Hematopoietic multipotent progenitor cell treated with erythropoietin and hydrocortisone succinate and interleukin-3 and kit ligand, for 6 days (in vitro differentiated cells): ENCODE measurements around the gene SLC6A11.

ENCODE experiments used
- DNase-seq: peaks from one replicate; pipeline ENCODE4 v3.0.0-alpha.2; 2015

Gene SLC6A11

GRCh38 chr3:10957976-10958749 lies 142.1 kb downstream of the SLC6A11 start:
- peak; percentile 85 for DNase-seq

DNA sequence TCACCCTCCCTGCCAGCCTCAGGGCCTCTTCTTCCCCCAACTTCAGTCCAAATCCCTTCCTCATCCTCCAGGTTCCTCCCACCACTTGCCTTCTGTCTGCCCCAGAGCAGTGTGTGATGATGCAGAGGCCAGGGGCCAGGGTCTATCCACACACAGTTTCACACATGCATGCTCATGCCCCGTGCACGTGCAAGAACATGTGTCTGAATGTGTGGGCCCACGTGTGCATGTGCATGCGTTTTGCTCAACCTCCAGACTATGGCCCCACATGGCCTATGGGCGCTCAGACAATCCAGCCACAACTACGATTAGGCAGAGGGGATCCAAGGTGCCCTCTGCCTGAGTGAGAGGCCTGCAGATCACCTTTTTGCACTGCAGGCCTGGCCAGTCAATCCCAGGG lies 144.2 kb downstream of the SLC6A11 start:
- no peak for DNase-seq

- DNase-seq: no peak
Measured at GRCh38 chr3:10961921-10962320, 145.9 kb downstream of the SLC6A11 start.

DNA sequence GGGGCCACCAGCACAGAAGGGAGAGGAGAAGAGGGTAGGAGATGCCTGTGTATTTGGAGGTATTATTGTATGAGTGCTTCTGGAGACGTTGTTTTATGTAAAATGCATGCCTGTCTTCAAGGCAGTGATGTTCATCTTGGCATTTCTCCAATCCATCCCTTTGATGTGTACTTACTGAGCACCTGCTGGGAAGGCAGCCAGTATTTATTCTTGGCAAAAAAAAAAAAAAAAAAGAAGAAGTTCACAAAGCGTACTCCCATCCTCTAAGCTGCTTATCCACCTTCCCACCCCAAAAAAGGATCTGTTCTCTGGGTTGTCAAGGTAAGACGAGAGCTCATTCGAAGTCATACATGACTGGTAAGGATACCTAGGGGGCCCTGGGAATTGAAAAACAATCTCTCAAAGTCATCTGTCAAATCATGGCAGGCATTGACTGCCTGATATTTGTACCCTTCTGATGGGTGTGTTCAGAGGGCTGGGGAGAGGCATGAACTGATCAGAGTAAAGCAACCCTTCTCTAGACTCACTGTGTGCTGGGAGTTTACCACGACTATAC lies 146.5 kb downstream of the SLC6A11 start:
- no peak for DNase-seq

- DNase-seq: peak; percentile 72
Measured at GRCh38 chr3:10964537-10965167, 148.6 kb downstream of the SLC6A11 start.

GRCh38 chr3:10968401-10968800 lies 152.4 kb downstream of the SLC6A11 start:
- no peak for DNase-seq

DNA sequence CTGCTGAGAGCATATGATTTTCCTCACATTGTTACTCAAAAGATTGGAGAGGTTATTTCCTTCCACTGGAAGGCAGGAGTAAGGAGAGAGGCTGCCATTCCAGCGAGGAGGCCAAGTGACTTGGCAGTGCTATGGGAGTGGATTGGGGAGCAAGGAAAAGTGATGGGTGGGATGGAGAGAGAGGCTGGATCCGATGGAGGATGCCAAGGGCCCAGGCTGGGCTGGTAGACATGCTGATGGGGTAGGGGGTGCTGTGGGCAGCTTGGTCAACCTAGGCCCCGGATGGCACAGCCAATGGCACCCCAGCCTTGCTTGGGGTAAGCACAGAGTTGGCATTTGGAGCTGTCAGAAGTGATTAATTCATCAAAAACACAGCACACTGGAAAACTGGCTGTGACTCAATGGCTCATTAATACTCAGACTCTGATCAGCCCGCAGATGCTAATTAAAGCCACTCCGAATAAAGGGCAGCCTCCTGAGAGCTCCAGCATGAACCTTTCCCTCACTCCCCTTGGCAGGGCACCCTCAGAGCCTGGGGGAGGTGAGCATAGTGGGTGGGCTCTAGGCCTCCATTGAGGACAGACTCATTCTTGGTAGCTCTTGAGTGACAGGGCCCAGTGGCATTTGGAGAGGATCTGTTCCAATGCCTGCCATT lies 154.4 kb downstream of the SLC6A11 start:
- DNase-seq: no peak

DNA sequence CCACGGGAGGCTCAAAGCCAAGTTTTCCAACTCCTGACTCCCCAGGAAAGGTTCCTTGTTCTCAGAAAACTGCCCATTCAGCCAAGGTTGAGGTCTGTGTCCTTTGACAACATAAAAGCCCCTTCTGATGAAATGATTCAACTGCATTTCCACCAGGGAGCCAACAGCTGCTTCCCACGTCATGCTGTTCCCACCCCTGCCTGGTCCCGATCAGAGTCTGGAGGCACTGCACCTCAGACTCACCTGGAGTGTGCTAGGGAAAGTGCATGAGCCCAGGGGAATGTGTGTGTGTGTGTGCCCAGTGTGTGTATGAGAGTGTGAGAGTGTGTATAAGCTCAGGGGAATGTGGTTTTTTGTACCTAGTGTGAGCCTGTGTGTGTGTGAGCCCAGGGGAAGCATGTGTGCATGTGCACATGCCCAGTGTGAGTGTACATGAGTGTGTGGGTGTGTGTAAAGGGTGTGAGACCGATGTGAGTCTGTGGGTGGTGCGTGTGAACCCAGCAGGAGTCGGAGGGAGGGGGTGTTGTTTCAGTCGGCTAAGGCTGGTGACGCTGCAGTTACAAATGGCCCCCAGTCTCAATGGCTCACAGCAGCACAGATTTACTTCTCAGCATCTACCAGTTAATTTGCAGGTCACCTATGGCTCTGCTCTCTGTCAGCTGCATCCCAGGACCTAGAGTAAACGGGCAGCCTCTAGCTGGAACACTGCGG lies 156.2 kb downstream of the SLC6A11 start:
- DNase-seq: no peak

DNA sequence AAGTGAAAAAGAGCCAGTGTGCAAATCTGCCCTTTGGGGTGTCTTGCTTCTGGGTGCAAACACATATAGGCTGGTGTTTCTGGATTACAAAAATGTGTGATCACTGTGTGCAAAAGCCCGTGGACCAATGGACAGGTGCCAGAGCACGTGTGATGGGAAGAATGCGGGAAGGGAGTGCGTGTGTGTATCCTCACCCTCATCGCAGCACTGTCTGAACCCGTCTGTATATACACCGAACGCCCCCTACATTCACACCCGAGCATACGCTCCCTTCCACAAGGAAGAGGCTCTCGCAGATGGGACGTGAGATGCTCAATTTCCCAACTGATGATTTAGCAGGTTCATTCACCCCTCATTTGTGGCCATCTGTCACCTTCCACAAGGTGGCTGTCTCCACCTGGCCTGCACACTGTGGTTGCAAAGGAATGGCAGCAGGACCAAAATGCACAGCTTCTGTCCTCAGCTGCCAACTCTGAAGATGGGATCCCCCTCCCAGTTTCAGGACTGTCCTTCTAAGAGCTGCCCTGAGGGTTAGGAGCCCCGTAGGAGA lies 157.1 kb downstream of the SLC6A11 start:
- no peak for DNase-seq

- DNase-seq: no peak
Measured at GRCh38 chr3:10974131-10974530, 158.1 kb downstream of the SLC6A11 start.

DNA sequence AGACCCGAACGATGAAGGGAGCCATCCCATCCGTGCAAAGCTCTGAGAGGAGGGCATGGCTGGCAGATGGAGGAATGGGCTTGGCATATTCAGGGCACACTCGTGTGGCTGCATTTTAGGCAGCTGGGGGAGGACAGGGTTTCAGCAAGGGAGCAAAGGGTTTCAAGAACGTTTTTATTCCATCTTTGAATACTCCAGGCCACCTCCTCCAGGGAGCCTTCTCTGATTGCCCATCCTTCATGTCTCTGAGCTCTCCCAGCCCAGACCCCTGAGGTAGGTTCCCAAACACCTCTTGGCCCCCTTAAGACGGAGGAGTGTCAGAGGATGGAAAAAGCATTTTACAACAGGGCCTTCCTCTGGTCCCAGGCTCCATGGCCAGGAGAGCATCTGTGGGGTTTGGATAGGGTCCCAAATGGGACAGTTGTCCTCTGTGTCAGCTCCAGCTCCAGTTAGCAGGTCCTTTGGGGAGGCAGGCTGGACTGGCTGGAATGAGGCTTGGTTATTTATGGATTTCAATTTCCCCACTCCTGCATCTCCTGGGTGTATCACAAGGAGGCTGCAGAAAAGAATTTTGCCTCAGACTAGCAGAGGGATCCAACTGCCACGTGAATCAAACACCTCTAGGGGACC lies 158.8 kb downstream of the SLC6A11 start:
- DNase-seq: no peak

DNA sequence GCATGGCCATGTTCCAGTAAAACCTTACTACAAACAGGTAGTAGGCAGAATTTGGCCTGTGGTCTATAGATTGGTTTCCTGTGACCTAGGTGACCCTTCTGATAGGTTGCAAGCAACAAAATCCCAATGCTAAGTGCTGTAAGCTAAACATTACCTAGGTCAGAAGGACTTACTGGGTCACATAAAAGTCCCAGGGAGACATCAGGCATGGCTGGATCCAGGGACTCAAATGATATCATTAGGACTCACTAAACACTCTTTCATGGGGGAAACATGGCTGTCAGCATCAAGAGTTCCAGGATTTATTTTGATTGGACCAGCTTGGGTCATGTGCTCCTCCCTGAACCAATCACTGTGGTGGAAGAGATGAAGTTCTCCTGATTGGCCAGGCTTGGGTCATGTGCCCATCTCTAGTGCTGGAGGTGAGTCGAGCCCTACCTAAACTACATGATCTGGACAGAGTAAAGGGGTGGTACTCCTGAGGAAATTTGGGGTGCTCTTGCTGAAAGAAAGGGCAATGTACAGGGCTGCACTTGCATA lies 159.7 kb downstream of the SLC6A11 start:
- no peak for DNase-seq

DNA sequence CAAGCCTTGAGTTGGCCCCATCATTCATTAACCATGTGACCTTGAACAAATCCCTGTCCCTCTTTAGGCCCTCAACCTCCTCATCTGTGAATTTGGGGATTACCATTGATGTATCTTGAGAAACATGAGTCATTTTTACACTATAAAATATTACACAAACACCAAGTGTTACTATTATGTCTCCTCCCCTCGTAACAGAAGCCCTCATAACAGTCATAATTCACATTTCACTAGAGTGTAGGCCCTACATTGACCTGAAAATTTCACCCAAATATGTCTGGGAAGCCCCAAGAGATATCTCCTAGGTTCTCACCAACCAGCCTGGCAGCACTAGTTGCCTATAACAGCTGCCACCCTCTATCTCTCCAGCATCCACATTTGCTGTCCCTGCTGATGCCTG lies 160.7 kb downstream of the SLC6A11 start:
- DNase-seq: no peak

GRCh38 chr3:10977892-10978510 lies 162.0 kb downstream of the SLC6A11 start:
- DNase-seq: no peak

DNA sequence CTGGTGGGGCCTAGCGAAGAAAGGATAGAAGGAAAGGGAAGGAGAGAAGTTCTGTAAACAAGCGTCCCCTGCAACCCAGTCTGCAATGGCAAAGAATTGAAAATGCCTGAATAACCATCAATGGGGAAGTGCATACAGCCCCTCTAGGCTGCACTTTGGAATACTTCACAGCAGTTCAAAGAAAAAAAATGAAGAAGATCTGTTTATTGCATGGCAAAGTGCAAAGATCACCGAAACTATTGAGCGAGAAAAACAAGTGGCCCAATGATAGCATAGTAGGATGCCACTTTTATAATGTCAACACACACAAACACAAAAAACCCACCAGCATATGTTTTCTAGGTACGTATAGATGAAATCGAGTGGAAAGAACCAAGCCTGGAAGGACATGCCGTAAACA lies 162.9 kb downstream of the SLC6A11 start:
- DNase-seq: no peak

- no peak for DNase-seq
Measured at GRCh38 chr3:10980312-10980711, 164.3 kb downstream of the SLC6A11 start.

GRCh38 chr3:10981031-10981430 lies 165.0 kb downstream of the SLC6A11 start:
- no peak for DNase-seq

GRCh38 chr3:10981961-10982360 lies 165.9 kb downstream of the SLC6A11 start:
- DNase-seq: no peak

- DNase-seq: no peak
Measured at GRCh38 chr3:10982782-10983181, 166.8 kb downstream of the SLC6A11 start.

- peak; percentile 63 for DNase-seq
Measured at GRCh38 chr3:10983219-10983916, 167.3 kb downstream of the SLC6A11 start.

- no peak for DNase-seq
Measured at GRCh38 chr3:10984371-10984896, 168.4 kb downstream of the SLC6A11 start.
